Activated T-cell treated with anti-CD3 and anti-CD28 coated beads, Interleukin-2, amount 50 U/mL, for 24 hours (primary cell): ENCODE measurements around the gene ALDH2.
"Not testable (repeated sequence)": the region's sequence is repeated elsewhere in the genome, so short reads cannot be mapped to it uniquely, and the experiment has no call there.

ENCODE experiments used
- DNase-seq: peaks from one replicate; pipeline ENCODE4 v3.0.0-alpha.2; 2020
- H3K27ac Mint-ChIP-seq: 2 replicates; pipeline ENCODE4 v1.8.0; 2020; ENCODE audit warnings: mild to moderate bottlenecking, mixed read lengths
- H3K27me3 Mint-ChIP-seq: 2 replicates; pipeline ENCODE4 v1.8.0; 2020; ENCODE audit warnings: mixed read lengths
- H3K36me3 Mint-ChIP-seq: 2 replicates; pipeline ENCODE4 v1.8.0; 2020; ENCODE audit warnings: low read depth, mixed read lengths
- H3K4me1 Mint-ChIP-seq: 2 replicates; pipeline ENCODE4 v1.8.0; 2020; ENCODE audit warnings: low read depth, mixed read lengths
- H3K4me3 Mint-ChIP-seq: 2 replicates; pipeline ENCODE4 v1.8.0; 2020; ENCODE audit warnings: mild to moderate bottlenecking, moderate library complexity, mixed read lengths
- H3K9me3 Mint-ChIP-seq: 2 replicates; pipeline ENCODE4 v1.8.0; 2020; ENCODE audit warnings: mixed read lengths

The ALDH2 gene

DNA sequence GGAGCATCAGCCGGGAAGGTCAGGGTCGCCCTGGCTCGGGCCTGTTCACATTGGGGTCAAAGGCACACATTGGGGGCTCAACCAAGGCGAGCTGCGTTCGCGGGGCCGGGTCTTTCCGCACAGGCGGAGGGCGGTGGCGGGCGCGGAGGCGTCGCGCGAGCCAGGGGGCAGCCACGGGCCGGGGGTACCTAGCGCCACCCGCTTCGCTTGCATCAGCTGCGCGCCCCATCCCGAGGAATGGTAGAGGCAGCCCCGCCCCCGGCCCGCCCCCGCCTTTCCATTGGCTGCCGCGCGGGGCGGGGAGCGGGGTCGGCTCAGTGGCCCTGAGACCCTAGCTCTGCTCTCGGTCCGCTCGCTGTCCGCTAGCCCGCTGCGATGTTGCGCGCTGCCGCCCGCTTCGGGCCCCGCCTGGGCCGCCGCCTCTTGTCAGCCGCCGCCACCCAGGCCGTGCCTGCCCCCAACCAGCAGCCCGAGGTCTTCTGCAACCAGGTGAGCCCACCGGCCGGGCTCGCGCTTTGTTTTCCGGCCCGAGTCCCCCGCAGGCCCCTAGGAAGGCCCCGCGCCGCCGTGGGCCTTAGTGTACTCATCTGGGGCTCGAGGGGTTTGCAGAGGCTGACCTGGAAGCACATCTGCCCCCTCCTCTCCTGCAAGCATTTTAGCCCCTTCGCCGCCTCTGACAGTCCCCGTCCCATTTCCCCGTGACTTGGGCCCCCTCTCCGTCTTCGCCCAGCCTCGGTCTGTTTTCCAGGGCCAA, at the start of gene ALDH2:
Gene ALDH2 (plus strand): TSS at position 326 of the 754 bp plus-strand sequence. CDS start 50 bp downstream, at position 376.
- Mint-ChIP-seq H3K4me1 (peaks cover 18% of the 10 kb centered on the region), H3K27me3 (peaks cover 52% of the 10 kb centered on the region), H3K36me3 (no peaks in the 10 kb centered on the region), H3K9me3 (no peaks in the 10 kb centered on the region), H3K4me3 (peak within 1 kb of the TSS; percentile 77), H3K27ac (peak within 1 kb of the TSS; percentile 54)
- peak; percentile 64 for DNase-seq

GRCh38 chr12:111719316-111719715, 47.4 kb upstream of the ALDH2 start:
- H3K27ac Mint-ChIP-seq, DNase-seq, H3K4me1 Mint-ChIP-seq, H3K9me3 Mint-ChIP-seq, H3K4me3 Mint-ChIP-seq, H3K27me3 Mint-ChIP-seq: not testable (repeated sequence)
- peaks cover 61% of the 10 kb centered on the region for H3K36me3 Mint-ChIP-seq

DNA sequence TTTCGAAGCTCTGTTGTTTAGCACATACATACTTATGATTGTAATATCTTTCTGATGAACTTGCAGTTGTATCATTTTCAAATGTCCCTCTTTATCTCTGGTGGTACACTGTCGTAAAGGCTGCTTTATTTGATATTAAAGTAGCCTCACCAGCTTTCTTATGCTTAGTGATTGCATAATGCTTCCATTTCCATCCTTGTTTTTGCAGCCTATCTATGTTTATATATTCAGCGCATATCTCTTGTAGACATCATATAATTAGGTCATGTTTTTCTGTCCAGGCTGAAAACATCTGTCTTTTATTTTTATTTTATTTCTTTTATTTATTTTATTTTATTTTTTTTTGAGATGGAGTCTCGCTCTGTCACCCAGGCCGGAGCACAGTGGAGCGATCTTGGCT, 46.3 kb upstream of the ALDH2 start:
- no peak for DNase-seq
- H3K4me3 Mint-ChIP-seq = no peak overlapping the region
- H3K9me3 Mint-ChIP-seq = no peaks in the 10 kb centered on the region
- H3K4me1 Mint-ChIP-seq = no peaks in the 10 kb centered on the region
- no peaks in the 10 kb centered on the region for H3K27me3 Mint-ChIP-seq
- H3K27ac Mint-ChIP-seq = no peak overlapping the region
- H3K36me3 Mint-ChIP-seq = peaks cover 62% of the 10 kb centered on the region

DNA sequence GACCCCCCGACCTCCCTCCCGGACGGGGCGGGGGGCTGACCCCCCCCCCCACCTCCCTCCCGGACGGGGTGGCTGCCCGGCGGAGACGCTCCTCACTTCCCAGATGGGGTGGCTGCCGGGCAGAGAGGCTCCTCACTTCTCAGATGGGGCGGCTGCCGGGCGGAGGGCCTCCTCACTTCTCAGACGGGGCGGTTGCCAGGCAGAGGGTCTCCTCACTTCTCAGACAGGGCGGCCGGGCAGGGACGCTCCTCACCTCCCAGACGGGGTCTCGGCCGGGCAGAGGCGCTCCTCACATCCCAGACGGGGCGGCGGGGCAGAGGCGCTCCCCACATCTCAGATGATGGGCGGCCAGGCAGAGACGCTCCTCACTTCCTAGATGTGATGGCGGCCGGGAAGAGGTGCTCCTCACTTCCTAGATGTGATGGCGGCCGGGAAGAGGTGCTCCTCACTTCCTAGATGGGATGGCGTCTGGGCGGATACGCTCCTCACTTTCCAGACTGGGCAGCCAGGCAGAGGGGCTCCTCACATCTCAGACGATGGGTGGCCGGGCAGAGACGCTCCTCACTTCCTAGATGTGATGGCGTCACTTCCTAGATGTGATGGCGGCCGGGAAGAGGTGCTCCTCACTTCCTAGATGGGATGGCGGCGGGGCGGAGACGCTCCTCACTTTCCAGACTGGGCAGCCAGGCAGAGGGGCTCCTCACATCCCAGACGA, 42.9 kb upstream of the ALDH2 start:
- H3K4me3 Mint-ChIP-seq, H3K27ac Mint-ChIP-seq, DNase-seq, H3K4me1 Mint-ChIP-seq, H3K27me3 Mint-ChIP-seq, H3K9me3 Mint-ChIP-seq: not testable (repeated sequence)
- peaks cover 56% of the 10 kb centered on the region for H3K36me3 Mint-ChIP-seq

GRCh38 chr12:111728795-111729194, 37.9 kb upstream of the ALDH2 start:
- Mint-ChIP-seq H3K9me3 (no peaks in the 10 kb centered on the region), H3K36me3 (peaks cover 59% of the 10 kb centered on the region), H3K27ac (no peak overlapping the region), H3K4me1 (no peaks in the 10 kb centered on the region), H3K4me3 (no peak overlapping the region), H3K27me3 (no peaks in the 10 kb centered on the region)
- no peak for DNase-seq

- no peak for DNase-seq
- H3K36me3 Mint-ChIP-seq = peaks cover 60% of the 10 kb centered on the region
- H3K27me3 Mint-ChIP-seq = no peaks in the 10 kb centered on the region
- no peak overlapping the region for H3K27ac Mint-ChIP-seq
- no peak overlapping the region for H3K4me3 Mint-ChIP-seq
- no peaks in the 10 kb centered on the region for H3K9me3 Mint-ChIP-seq
- H3K4me1 Mint-ChIP-seq = no peaks in the 10 kb centered on the region
These were observed 36.3 kb upstream of the ALDH2 start for GRCh38 chr12:111730420-111730819.

- Mint-ChIP-seq H3K36me3 (peaks cover 73% of the 10 kb centered on the region), H3K4me3 (no peak overlapping the region), H3K4me1 (no peaks in the 10 kb centered on the region), H3K9me3 (no peaks in the 10 kb centered on the region), H3K27me3 (no peaks in the 10 kb centered on the region), H3K27ac (no peak overlapping the region)
- no peak for DNase-seq
These were observed 33.9 kb upstream of the ALDH2 start for GRCh38 chr12:111732786-111733185.

DNA sequence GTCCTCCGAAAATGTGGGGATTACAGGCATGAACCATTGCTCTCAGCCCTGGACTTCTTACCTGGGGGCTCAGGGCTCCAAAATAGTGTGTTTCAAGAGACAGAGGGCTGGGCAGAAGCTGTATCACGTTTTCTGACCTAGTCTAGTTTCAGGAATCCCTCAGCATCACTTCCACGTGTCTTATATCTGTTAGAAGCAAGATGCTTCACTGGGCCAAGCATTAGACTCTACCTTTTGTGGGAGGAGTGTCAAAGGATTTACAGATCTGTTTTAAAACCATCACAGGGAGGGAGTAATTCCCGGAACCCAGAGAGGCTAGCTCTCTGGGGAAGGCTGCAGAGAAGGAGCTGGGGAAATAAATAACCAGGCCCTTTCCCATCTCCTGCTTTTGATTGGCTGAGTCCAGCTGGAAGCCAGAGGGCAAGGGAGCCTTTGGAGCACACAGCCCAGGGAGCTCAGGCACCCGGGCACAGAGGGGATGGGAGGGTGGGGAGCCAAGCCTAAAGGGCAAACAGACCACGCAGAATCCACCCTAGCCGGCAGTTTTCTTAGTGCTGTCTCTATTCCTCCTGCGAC, 33.3 kb upstream of the ALDH2 start:
- Mint-ChIP-seq H3K27ac (no peak overlapping the region), H3K27me3 (no peaks in the 10 kb centered on the region), H3K9me3 (no peaks in the 10 kb centered on the region), H3K4me3 (no peak overlapping the region), H3K4me1 (no peaks in the 10 kb centered on the region), H3K36me3 (peaks cover 74% of the 10 kb centered on the region)
- DNase-seq = no peak

DNA sequence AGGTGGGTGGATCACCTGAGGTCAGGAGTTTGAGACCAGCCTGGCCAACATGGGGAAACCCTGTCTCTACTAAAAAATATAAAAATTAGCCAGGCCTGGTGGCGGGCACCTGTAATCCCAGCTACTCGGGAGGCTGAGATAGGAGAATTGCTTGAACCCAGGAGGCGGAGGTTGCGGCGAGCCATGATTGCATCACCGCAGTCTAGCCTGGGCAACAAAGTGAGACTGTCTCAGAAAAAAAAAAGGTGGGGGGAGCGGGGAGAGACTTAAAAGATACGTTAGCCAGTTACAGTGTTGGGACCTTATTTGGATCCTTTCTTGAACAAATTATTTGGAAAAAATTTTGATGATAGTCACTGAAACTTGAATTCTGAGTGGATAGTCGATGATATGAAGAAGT, 27.2 kb upstream of the ALDH2 start:
- peaks cover 55% of the 10 kb centered on the region for H3K36me3 Mint-ChIP-seq
- H3K4me3 Mint-ChIP-seq, DNase-seq, H3K27ac Mint-ChIP-seq, H3K27me3 Mint-ChIP-seq, H3K4me1 Mint-ChIP-seq, H3K9me3 Mint-ChIP-seq: not testable (repeated sequence)

DNA sequence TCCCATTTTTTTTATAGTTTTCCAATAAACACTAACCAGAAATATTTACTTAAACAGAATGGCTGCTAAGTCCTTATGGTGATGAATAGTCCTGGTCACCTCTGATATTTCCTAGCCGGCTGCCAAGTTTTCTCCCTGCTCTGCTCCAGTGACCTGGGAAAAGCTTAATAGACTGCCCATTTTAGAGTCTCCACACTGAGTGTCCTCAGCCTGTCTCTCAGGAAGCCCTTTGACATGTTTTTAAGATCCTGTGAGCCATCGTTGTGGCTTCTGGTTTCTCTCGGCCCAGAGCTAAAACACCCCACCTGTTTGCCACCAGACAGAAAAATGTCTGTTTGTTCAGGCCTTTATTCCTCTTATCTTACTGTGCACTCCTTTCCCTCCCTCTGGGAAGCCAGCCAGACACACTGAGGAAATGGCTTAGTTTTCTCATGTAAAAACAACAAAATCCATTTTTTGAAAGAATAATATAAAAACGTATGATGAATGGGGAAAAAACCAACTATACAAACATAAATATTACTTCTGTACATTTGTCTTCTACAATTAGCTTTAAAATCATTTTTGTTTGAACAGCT, 25.4 kb upstream of the ALDH2 start:
- Mint-ChIP-seq H3K36me3 (peaks cover 55% of the 10 kb centered on the region), H3K4me3 (no peak overlapping the region), H3K27ac (no peak overlapping the region), H3K4me1 (no peaks in the 10 kb centered on the region), H3K9me3 (no peaks in the 10 kb centered on the region), H3K27me3 (no peaks in the 10 kb centered on the region)
- no peak for DNase-seq

DNA sequence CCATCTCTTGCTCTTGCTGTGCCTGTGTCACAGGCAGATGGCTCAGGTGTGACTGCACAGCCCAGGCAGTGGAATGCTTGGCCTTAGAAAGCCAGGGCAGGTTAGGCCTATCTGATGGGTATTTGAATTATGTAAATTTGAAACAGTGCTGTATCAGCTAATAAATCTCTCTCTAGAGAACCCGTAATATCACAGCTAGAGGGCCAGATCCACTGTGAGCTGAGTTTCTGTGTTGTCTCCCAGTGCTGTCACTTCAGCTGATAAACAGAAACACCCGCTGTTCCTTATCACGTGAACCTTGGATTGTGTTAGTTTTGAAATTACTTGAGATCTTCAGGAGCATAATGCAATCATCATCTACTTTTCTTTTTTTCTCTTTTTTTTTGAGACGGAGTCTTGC, 21.5 kb upstream of the ALDH2 start:
- Mint-ChIP-seq H3K4me1 (no peaks in the 10 kb centered on the region), H3K36me3 (peaks cover 58% of the 10 kb centered on the region), H3K27me3 (no peaks in the 10 kb centered on the region), H3K27ac (no peak overlapping the region), H3K4me3 (no peak overlapping the region), H3K9me3 (no peaks in the 10 kb centered on the region)
- no peak for DNase-seq

GRCh38 chr12:111747333-111747732, 19.4 kb upstream of the ALDH2 start:
- Mint-ChIP-seq H3K4me3 (no peak overlapping the region), H3K27ac (no peak overlapping the region)
- DNase-seq = no peak

DNA sequence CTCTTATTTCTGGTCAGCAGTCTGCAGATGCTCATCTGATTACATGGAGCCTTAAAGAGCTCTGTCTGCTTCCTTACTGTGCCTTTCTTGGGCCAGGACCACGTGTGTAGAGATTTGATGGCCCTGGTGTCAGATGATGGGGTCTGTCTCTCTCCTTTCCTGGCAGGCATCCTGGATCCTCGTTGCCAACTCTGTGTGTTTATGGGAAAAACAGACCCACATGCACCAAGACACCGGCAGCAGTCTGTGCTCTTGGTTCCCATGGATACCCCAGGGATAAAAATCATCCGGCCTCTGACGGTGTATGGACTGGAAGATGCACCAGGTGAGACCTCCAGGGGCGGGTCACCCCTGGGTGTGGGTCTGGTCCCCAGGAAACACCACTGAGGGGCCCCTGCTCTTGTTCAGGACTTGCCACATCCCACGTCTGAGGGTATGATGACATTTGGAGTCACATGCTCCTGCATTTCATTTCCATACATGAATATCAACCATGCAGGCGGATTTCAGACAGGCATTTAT, 18.5 kb upstream of the ALDH2 start:
- no peak for DNase-seq
- Mint-ChIP-seq H3K27me3 (no peaks in the 10 kb centered on the region), H3K9me3 (no peaks in the 10 kb centered on the region), H3K4me3 (no peak overlapping the region), H3K27ac (no peak overlapping the region), H3K36me3 (peaks cover 65% of the 10 kb centered on the region), H3K4me1 (no peaks in the 10 kb centered on the region)

More at GRCh38 chr12:111747333-111747732, 19.4 kb upstream of the ALDH2 start:
- no peaks in the 10 kb centered on the region for H3K4me1 Mint-ChIP-seq
- no peaks in the 10 kb centered on the region for H3K9me3 Mint-ChIP-seq
- peaks cover 65% of the 10 kb centered on the region for H3K36me3 Mint-ChIP-seq
- H3K27me3 Mint-ChIP-seq = no peaks in the 10 kb centered on the region

GRCh38 chr12:111748867-111749266, 17.9 kb upstream of the ALDH2 start:
- H3K4me3 Mint-ChIP-seq = no peak overlapping the region
- no peaks in the 10 kb centered on the region for H3K4me1 Mint-ChIP-seq
- no peak for DNase-seq
- H3K36me3 Mint-ChIP-seq = peaks cover 69% of the 10 kb centered on the region
- H3K27me3 Mint-ChIP-seq = no peaks in the 10 kb centered on the region
- no peaks in the 10 kb centered on the region for H3K9me3 Mint-ChIP-seq
- H3K27ac Mint-ChIP-seq = no peak overlapping the region
